ENCODE results near the gene MS4A10.

Gene MS4A10

DNA sequence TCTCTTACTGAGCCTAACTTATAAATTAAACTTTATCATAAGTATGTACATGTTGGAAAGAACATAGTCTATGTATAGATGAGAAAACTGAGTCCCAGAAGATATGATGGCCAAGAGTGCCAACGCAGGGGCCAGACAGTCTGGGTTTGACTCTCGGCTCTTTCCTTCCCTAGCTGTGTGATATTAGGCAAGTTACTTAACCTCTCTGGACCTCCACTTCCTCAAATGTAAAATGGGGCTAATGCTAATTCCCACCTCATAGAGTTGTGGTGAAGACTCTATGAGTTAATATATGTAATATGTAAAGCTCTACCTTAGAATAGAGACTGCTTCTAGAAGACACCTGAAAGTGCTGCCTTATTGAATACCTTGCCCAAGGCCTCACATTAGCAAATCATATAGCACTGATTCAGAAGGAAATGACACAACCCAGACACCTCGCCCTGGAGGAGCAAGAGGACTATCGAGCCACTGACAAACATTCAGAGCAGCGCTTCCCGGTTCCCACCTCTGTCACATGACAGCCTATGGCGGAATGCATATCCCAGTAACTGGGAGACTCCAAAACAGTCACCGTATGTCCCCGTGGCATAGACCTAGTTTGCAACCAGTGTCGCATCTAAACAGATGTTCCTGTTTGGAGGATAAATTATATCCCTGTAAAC is 45.5 kb downstream of the MS4A10 start:
- DNase-seq, result no peak

DNA sequence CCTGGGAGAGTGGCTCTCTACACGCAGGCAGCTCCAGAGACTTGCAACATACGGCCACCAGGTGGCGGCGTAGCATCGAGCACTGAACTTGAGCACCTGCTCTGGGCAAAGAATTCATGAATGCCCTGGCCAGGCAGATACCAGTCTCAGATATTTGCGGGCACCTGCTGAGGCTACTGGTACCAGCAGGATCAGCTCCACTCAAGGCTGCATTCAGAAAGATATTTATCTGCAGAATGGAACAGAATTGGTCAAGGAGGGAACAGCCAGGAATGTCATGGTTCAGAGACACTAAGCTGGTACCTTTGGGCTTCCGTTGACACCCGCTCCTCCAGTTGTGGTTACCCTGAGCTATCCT is 46.0 kb downstream of the MS4A10 start:
- DNase-seq, result peak; percentile 87 to 93 (median 90)

DNA sequence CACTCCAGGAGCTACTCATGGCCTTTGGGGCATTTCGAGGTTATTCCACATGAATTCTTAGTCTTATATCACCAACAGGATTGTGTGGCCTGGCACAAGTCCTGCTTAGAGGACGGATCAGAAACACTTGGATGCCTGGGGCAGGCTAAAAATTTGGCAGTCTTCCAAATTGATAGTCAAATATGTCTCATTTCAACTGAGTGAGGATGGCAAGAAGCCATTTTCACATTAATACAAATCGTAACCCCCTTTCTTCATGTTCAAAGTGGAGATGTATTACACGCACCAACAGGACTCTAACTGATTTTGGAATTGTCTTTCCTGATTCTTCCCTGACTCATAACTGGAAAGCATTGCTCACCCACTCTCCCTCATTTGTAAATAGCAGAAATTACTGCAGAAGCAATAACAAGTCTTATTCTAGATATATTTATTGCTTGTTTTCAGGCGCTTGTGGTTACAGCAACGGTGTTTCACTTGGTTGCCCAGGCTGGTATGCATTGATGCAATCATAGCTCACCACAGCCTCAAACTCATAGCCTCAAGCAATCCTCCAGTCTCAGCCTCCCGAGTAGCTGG is 46.5 kb downstream of the MS4A10 start:
- no peak for DNase-seq

DNA sequence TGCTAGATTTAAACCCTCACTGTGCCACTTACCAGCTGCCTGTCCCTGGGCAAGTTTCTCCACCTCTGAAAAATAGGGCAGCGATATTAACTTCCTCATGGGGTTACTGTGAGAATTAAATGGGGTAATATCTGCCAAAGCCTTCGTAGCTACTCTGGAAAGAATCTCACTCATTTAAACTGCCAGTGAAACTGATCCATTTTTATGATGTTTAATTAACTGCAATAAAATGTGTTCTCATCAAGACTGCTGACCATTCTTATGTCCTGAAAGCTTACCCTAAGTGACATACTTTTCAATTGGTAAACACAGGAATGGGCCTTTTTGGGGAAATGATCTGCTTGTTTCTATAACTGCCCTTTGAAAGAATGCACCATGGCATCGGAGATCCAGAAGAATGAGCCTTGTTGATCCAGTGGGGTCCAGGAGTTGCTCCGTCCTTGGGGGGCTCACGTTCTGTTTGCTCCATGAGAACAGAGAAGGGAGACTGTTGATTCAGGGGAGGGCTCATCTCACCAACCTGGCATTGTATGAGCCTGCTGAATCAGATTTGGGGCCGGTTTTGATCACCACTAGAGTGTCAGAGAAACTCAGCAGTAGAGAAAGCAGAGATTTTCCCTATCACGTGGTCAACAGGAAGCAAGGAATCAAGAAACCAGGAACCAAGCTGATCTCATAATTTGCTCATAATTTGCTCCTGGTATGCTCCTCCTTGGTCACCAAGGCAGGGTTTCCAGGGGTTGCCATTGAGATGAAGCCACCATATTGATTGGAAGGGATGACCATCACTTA is 49.8 kb downstream of the MS4A10 start:
- DNase-seq, result peak; percentile 10 to 49 (median 33)

DNA sequence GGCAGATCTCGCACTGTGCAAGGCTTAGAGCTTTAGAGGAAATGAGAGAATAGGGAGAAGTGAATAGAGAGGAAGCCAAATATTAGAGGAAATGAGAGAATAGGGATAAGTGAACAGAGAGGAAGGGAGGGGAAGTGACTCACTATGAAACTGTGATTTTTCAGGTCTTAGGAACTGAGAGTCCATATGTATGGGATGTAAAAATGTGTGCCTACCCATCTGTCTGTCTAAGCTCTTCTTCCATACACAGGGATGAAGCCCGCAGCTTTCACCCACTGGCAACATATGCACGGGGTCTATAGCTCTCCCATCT is 50.4 kb downstream of the MS4A10 start:
- peak; percentile 48 to 85 (median 69) for DNase-seq

DNA sequence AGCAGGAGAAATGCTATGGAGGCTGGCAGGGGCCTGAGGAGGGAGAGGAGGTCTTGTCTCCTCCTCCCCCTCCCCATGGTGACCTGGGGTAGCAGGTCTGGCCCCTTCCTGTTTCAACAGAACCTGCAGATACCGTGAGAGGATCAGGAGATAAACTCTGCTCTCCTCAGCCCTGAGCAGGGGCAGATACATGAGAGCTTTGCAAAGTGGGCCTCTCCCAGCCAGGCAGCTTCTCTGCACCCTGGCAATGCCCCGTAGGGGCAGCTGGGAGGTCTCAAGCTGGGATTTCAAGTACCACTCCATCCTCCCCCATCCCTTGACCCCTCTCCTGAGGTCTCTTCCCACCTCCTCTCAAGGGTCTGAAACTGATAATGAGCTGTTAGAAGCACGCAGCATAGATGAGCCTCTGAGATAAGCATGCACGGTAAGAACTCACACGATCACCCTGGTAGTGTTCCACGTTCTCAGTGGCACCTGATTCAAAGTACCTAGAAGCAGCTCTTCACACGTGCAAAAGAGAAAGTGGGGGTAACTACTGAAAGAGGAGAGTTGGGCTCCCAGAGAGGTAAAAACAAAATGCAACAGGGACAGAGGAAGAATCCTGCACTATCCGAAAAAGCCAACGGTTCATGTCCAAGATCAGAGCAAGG is 51.9 kb downstream of the MS4A10 start:
- no peak for DNase-seq

DNA sequence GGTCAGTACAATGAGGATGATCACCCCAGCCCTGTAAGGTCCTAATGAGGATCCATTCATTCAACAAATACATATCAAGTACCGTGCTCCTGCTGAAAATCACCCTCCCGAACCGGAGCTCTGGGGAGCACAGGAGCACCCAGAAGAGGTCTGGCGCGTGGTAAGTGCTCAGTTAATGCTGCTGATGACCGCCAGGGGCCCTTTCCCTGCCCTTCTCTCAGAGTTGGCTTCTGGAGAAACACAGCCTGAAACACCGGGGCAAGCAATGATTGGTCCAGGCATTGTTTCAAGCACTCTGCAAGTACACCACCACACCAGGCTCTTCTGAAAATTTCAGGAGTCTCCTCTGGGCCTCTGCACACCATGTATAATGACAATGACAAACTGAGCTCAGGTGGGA is 53.0 kb downstream of the MS4A10 start:
- DNase-seq, result no peak

DNA sequence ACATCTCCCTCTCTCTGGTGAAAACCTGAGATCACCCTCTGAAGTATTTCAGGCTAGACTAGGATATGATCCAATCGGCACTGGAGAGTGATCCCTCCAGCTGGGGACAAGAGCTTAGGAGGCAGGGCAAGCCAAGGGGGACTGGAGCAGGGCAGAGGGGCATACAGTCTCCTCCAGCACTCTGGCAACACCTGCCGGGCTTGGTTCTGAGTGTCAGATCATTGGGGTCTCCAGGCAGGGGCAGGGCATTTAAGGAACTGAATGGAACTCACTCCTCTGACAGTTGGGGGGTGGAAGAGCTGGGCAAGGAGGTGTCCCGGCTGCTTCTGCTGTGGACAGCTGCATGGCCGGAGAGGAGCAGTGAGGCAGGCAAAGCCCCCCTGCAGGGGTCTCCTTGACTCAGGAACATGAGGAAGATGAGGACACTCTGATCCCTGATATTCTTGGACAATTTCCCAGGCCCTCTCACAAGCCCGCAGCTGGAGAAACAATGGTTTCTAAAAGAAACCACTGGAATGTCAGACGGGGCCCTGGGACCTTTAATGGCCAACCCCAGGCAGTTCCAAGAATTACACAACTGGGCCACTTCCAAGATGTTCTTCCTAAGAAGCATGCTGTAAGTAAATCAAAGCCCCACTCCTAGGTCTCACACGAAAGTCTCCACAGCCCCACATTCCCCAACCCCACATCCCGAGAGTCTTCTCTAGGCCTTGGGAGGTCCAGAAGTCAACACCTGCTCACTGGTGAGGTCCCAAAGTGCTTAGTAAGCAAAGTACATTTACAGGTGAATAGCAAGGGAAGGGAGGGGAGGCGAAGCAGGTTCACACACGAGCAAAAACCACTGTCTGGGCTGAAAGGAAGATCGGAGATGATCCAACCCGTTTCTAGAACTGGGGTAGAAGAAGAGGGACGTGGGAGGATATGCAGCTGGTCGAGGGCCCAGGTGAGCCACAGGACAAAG is 55.6 kb downstream of the MS4A10 start:
- no peak for DNase-seq

DNA sequence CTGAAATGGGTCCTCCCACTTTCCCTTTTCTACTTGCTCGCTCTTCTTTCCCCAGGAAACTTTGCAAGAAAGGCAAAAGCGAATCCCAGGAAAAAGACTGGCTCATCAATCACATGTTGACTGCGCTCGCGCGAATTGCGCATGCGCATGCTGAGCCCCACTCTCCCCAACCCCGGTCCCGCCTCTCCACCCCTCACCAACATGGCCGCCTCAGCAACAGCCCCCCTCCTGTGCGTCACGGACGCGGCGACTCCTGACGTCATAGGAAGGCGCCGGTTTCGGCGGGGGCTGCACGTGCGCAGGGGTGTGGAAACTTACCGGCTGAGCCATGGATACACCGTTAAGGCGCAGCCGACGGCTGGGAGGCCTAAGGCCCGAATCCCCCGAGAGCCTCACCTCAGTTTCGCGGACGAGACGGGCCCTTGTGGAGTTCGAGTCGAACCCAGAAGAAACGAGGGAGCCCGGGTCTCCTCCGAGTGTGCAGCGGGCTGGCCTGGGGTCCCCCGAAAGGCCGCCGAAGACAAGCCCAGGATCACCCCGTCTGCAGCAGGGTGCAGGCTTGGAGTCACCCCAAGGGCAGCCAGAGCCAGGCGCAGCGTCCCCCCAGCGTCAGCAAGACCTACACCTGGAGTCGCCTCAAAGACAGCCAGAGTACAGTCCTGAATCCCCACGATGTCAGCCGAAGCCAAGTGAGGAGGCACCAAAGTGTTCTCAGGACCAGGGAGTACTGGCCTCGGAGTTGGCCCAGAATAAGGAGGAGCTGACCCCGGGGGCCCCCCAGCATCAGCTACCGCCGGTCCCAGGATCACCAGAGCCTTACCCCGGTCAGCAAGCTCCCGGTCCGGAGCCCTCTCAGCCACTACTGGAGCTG is 56.9 kb downstream of the MS4A10 start, which contains the start of gene CCDC86:
Gene CCDC86, plus strand, starts transcription at position 317 of the 871 bp plus-strand sequence. Its CDS starts 12 bp downstream, at position 329.
- DNase-seq, result peak; percentile 97 to 99 (median 98)

DNA sequence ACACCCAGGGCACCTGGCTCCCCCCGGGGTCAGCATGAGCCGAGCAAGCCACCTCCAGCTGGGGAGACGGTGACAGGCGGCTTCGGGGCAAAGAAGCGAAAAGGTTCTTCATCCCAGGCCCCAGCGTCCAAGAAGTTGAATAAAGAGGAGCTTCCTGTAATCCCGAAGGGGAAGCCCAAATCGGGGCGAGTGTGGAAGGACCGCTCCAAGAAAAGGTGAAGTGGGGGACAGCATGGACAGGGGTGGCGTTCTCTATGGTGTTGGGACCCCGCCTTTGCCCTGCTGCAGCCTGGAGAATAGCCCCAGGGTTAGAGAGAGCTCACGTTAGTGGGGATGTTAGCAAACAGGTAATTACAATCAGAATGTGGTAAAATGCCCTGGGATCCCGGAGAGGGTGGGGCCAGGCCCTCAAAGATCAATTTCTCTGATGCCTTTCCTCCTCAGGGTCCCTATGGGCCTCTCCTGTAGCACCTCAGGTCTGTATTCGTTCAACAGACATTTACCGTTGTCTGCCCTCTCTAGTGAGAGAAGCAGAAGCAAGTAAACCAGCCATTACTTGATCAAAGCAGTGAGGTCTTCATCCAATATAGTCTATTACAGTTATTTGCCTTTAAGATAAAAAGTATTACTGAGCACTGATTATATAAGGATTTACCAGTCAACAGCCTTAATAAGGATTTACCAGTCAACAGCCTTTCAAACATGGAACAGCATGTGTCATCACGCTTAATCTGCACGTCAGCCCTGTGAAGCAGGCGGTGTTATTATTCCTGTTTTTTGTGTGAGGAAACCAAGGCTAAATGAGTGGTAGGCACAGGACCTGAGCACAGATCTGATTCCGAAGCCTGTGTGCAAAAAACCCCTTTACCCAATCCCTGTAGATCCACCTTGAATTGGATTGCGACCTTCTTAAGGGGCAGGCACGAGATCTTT is 57.8 kb downstream of the MS4A10 start:
- DNase-seq, result peak; percentile 9 to 54 (median 39)

DNA sequence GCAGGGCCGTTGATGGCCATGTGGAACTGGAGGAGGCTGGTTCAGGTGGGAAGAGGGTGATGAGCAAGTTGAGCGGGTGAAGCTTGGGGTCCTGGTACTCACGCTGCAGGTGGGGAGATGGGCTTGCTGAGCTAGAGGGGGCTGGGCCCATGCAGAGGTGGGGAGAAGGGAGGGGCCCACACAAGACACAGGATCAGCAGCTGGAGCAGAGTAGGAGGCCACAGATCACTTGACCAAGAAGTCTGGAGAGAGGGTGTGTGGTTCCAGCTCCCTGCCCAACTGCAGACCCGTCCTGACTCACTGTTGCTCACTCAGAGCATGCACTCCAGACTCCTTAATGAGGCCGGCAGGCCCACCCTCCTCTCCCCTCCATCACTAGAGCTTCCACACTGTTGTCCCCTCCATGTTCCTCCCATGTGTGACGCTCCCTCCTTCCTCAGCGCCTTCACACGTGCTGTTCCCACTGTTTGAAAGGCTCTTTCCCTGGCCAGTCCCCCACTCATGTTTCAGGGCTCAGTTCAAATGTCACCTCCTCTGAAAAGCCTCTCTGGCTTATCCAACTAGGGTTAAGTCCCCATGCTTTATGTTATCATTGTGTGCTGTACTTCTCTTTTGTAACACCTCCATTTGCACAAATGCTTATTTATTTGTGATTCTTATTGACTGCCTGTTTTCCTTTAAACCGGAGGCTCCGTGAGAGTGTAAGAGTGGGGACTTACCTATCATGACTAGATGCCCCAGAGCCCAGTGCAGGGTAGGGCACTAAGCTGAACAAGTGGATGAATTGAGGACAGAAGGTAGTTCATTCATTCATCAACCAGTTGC is 59.1 kb downstream of the MS4A10 start:
- DNase-seq, result no peak

DNA sequence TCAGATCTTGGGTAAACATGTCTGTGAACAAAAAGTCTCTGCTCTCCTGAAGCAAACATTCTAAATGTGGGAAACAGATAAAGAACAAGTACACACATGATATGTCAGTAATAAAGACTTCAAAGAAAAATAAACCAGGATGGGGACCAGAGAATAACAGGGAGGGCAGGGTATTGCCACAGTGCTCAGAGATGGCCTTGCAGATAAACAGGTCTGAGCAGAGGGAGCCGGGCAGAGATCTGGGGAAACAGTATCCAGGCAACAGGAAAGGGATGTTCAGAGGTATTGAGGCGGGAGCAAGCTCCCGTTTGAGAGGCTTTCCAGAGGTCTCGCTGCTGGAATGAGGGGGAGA is 59.7 kb downstream of the MS4A10 start:
- no peak for DNase-seq

DNA sequence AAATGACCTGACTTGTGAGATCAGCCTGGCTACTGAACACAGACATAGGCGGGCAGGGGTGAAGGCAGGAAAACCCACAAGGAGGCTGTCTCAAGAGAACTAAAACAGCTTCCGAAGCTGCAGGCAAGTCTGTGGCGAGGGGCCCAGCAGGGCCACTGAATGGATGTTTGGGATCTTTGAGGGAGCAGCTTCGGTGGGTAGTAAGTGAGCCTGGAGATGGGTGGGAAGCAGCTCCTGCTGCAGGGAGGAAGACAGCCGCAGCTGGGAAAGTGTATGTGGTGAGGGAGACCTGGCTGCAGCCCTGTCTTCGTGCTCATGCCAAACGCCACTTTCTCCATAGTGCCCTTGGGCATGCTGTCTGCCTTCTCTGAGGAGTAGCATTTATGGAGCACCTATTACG is 60.2 kb downstream of the MS4A10 start:
- no peak for DNase-seq

DNA sequence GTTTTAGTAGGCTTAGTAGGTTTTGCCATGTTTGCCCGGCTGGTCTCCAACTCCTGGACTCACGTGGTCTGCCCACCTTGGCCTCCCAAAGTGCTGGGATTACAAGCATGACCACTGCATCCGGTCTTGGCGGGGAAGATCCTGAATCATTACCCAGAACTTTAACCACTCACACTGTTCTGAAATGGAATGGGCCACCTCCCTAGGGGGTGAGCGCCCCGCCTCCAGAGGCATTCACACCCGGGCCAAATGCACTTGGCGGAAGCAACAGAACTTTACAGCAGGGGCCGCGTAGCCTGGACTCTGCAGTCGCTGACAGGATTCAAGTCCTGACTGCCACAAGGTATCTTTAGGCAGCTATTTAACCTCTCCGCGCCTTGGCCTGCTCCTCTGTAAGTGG is 62.1 kb downstream of the MS4A10 start:
- DNase-seq, result no peak

DNA sequence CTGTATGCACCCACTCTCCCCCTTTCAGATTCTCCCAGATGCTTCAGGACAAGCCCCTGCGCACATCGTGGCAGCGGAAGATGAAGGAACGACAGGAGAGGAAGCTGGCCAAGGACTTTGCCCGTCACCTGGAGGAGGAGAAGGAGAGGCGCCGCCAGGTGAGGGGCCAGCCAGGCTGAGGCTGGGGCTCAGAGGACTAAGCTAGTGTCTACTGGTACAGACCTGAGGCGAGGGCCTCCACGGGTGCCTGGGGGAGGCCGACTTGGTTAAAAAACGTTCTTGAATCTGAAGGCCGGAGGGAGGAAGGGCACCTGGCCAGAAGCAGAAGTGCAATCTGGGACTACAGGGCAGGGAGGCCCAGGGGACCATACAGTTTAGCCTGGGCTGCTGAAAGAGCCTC is 62.8 kb downstream of the MS4A10 start:
- no peak for DNase-seq

DNA sequence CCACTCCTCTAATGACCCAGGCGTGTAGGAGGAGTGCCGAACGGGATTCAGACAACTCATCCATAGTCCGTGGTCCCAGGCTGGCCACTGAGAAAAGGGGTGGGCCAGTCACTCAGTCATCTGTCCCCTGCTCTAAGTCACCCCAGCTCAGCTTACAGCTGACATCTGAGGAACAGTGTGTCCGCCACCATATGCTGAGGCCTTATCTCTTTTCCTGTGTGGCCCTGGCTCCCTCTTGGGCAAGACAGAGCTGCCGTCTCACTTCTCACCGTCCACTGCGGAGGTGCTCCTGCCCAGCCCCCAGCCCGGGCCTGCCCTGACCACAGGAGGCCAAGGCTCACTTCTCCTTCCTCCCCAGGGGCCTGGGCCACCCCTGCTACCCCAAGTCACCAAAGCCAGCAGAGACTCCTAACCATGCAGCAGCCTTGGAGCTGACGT is 63.6 kb downstream of the MS4A10 start:
- no peak for DNase-seq

DNA sequence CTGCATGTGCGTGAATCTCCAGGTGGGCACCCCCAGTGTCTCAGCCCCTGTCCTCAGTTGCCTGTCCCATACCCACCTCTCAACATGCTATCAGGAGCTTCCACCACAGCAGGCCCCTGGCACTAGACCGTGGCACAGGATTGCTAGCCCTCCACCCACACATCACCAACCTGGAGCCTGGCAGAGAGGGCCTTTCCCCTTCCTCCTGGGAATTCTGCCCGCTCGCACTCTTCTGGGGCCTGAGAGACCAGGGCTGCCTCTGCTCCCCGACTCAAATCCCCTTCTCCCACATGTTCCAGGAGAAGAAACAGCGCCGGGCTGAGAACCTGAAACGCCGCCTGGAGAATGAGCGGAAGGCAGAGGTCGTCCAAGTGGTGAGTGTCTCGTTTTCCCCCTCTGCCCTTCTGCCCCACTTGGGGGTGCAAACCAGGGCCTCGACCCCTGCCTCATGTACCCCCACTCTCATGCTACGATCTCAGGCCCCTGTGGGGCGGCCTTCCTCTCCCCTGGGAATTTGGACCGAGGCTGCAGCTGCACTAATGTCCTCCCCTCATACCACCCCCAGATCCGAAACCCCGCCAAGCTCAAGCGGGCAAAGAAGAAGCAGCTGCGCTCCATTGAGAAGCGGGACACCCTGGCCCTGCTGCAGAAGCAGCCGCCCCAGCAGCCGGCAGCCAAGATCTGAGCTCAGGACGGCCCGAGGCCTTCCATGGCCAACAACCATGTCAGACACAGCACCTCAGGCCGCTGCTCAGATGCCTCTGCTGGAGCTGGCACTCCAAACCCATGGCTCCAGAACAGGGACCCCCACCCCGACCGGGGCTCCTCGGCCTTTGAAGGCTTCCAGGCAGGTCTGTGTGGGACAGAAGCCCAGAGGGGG is 64.7 kb downstream of the MS4A10 start:
- DNase-seq, result no peak

Measured in suppressor macrophage (primary cell).